Caco-2 (cell line): ENCODE measurements around the gene ADGRD1. TPM values are rescaled to one million over a fixed set of nuclear protein-coding genes. Genes with fewer than 3 reads are reported as not detected.

ENCODE experiments used
- BruUV-seq: library from RNA; stranded (reverse); fragments of 400-500 nt; replicated peaks from 2 replicates; lab custom pipeline; 2021; lab: Mats Ljungman, UMichigan
- CTCF ChIA-PET: fragments of 300-600 bp; sonication (Branson Sonifier 250); formaldehyde crosslinking; loops from one replicate; lab custom pipeline; 2022; ENCODE audit warnings: antibody characterized with exemption; lab: Charles Lee
- POLR2A ChIA-PET: fragments of 300-600 bp; sonication (Branson Sonifier 250); formaldehyde crosslinking; loops from one replicate; lab custom pipeline; 2022; ENCODE audit warnings: antibody characterized with exemption; lab: Charles Lee
- DNase-seq, 2 experiments: peaks; one replicate each; pipeline versions ENCODE4 v3.0.0 to v3.0.0-alpha.2; 2020 to 2022
- H3K27me3 ChIP-seq: replicated peaks from 2 replicates; pipeline ENCODE4 v1.6.0; 2011; ENCODE audit warnings: low read length; ENCODE audit not compliant: control insufficient read depth, insufficient read depth
- H3K36me3 ChIP-seq: 2 replicates; pipeline ENCODE4 v1.5.1; 2011; ENCODE audit warnings: low read length; ENCODE audit not compliant: control insufficient read depth, insufficient read depth
- H3K4me1 ChIP-seq: fragments of 250-450 bp; sonication (Bioruptor Pico); 2 replicates; pipeline ENCODE4 v1.5.1; 2020; ENCODE audit warnings: mild to moderate bottlenecking
- H3K4me3 ChIP-seq: 2 replicates; pipeline ENCODE4 v1.5.1; 2011; ENCODE audit warnings: low read depth, mild to moderate bottlenecking, control low read depth, low read length
- H3K9me3 ChIP-seq: fragments of 250-450 bp; sonication (Bioruptor Pico); 2 replicates; pipeline ENCODE4 v1.5.1; 2020; ENCODE audit warnings: mild to moderate bottlenecking, moderate library complexity
- H3K27ac Mint-ChIP-seq: one replicate; pipeline ENCODE4 v1.8.0; 2022; ENCODE audit warnings: mixed read lengths; ENCODE audit not compliant: unreplicated experiment
- H3K27me3 Mint-ChIP-seq: one replicate; pipeline ENCODE4 v1.8.0; 2022; ENCODE audit warnings: mixed read lengths; ENCODE audit not compliant: insufficient read depth, unreplicated experiment
- H3K36me3 Mint-ChIP-seq: one replicate; pipeline ENCODE4 v1.8.0; 2022; ENCODE audit warnings: mild to moderate bottlenecking, mixed read lengths; ENCODE audit not compliant: insufficient read depth, unreplicated experiment
- H3K4me1 Mint-ChIP-seq: one replicate; pipeline ENCODE4 v1.8.0; 2022; ENCODE audit warnings: low read depth, mixed read lengths; ENCODE audit not compliant: unreplicated experiment
- H3K4me3 Mint-ChIP-seq: one replicate; pipeline ENCODE4 v1.8.0; 2022; ENCODE audit warnings: mild to moderate bottlenecking, moderate library complexity, mixed read lengths; ENCODE audit not compliant: unreplicated experiment
- H3K9me3 Mint-ChIP-seq: one replicate; pipeline ENCODE4 v1.8.0; 2022; ENCODE audit warnings: mixed read lengths; ENCODE audit not compliant: unreplicated experiment
- intact Hi-C: fragments of 100-400 bp; cut with micrococcal nuclease; formaldehyde crosslinking; loops from one replicate; pipeline ENCODE4 v1.10.0; 2022; ENCODE audit not compliant: unreplicated experiment
- total RNA-seq: library from RNA; stranded (reverse); gene quantifications from 2 replicates; pipeline ENCODE4 v1.2.3, GENCODE V29; 2022
- TF ChIP-seq, protein P1 (sequence below), 2 experiments: fragments of 200-600 bp in 1 of 2; IDR thresholded peaks; 1 replicate in 1 of 2; 2 replicates in 1 of 2; pipeline versions ENCODE4 v1.5.1 to v1.8.0; 2011 to 2022; ENCODE audit warnings: antibody characterized with exemption in 1 of 2, control low read depth in 1 of 2, inconsistent platforms in 1 of 2, low read depth in 1 of 2, low read length in 1 of 2, mild to moderate bottlenecking in 1 of 2, moderate library complexity in 1 of 2; ENCODE audit not compliant: insufficient read depth in 1 of 2, severe bottlenecking in 1 of 2, unreplicated experiment in 1 of 2

The ADGRD1 gene
- total RNA-seq, 1 experiment from 2014 or later: 3.6 TPM

DNA sequence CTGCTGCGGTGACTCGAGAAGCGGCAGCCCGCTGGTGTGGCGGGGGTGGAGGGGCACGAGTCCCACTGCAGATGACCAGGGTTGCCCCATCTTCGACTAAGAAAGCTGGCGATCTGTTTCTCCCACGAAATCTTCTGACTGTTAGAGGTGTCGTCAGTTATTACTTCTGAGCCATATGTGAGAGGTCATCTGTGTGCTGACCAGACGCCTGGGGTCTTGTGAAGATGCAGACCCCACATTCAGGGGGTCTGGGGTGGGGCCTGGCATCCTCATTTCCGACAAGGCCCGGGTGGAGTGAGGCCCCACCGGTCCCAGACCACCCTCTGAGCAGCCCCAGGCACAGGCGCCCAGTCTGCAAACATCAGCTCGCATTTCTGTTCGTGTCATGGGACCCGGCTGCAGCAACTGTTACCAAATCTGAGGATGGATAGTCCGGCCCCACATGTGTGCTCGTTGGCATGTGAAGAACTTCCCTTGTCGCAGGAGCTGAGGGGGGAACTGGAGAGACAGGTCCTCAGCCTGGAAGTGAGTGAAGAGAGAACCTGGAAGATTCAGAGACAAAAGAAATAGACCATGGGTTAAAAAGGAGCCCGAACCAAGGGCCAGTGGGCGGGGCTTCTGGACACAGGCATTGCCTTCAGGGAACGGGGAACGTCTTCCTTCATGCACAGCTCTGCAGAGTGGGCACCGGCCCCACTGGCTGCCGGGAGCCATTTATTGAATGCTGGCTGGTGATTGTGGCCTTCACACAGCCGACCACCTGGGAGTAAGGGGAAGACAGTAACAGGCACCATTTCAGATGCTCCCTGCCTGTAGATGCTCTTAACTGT is 135.2 kb downstream of the ADGRD1 start:
- no peaks in the 10 kb centered on the region for H3K4me1 Mint-ChIP-seq

DNA sequence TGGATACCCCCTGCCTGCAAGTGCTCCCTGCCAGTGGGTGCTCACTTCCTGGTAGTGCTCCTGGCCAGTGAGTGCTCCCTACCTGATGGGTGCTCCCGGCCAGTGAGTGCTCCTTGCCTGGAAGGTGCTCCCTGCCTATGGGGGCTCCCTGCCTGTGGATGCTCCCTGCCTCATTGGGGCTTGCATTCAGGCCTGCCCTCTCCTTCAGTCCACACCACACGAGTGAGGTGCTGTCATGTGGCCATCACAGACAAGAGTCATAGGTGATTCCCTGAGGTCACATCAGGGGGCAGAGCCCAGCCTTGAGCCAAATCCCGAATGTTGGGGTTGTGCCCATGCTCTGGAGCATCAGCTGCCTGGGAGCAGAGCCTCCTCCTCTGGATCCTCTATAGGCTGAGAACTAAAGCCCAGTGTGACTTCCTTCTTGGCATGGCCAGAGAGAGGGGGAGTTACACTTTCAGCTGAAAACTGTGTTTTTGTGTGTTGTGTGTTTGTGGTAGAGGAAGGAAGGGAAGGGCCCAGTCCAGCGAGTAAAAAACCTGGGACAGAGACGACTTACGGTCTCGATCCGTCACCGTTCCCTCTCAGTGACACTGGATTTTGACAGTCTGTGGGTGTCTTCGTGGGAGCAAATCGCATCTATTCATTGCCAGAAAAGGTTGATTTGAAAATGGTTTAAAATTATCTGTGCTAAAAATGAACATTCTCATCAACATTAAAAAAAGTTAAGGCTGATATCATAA is 136.0 kb downstream of the ADGRD1 start:
- TF ChIP-seq, protein P1, sequence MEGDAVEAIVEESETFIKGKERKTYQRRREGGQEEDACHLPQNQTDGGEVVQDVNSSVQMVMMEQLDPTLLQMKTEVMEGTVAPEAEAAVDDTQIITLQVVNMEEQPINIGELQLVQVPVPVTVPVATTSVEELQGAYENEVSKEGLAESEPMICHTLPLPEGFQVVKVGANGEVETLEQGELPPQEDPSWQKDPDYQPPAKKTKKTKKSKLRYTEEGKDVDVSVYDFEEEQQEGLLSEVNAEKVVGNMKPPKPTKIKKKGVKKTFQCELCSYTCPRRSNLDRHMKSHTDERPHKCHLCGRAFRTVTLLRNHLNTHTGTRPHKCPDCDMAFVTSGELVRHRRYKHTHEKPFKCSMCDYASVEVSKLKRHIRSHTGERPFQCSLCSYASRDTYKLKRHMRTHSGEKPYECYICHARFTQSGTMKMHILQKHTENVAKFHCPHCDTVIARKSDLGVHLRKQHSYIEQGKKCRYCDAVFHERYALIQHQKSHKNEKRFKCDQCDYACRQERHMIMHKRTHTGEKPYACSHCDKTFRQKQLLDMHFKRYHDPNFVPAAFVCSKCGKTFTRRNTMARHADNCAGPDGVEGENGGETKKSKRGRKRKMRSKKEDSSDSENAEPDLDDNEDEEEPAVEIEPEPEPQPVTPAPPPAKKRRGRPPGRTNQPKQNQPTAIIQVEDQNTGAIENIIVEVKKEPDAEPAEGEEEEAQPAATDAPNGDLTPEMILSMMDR (IDR thresholded peaks at IDR 0.05; ENCODE audit: insufficient read depth in 1 of 2, low read depth in 1 of 2, low read length in 1 of 2, severe bottlenecking in 1 of 2, unreplicated experiment in 1 of 2): no peak
- H3K36me3 ChIP-seq: no peaks in the 10 kb centered on the region
- H3K4me3 Mint-ChIP-seq: no peak overlapping the region
- peaks cover 2% of the 10 kb centered on the region for H3K27me3 Mint-ChIP-seq
- POLR2A ChIA-PET: no interaction called here
- no peaks in the 10 kb centered on the region for H3K9me3 Mint-ChIP-seq
- no peaks in the 10 kb centered on the region for H3K4me1 Mint-ChIP-seq
- intact Hi-C loops: no loop called here
- no peaks in the 10 kb centered on the region for H3K27me3 ChIP-seq
- CTCF ChIA-PET: no interaction called here
- H3K27ac Mint-ChIP-seq: no peak overlapping the region
- DNase-seq: peak in 1 of 2 experiments; percentile 30
- no peak overlapping the region for H3K4me3 ChIP-seq
- H3K36me3 Mint-ChIP-seq: no peaks in the 10 kb centered on the region
- no peaks in the 10 kb centered on the region for H3K9me3 ChIP-seq
- 0 out of 2 replicates have a peak, but pooled peaks cover 3% of the 10 kb centered on the region for H3K4me1 ChIP-seq
- BruUV-seq: no TSS peak

More for the DNA sequence above, 135.2 kb downstream of the ADGRD1 start:
- Mint-ChIP-seq H3K9me3 (no peaks in the 10 kb centered on the region), H3K27ac (no peak overlapping the region), H3K27me3 (peaks cover 2% of the 10 kb centered on the region), H3K4me3 (no peak overlapping the region), H3K36me3 (no peaks in the 10 kb centered on the region)
- ChIA-PET POLR2A (no interaction called here), CTCF (no interaction called here)
- H3K4me1 ChIP-seq: 0 out of 2 replicates have a peak, but pooled peaks cover 3% of the 10 kb centered on the region
- peak in 1 of 2 experiments; percentile 19 for DNase-seq
- no TSS peak for BruUV-seq
- intact Hi-C loops: no loop called here
- H3K9me3 ChIP-seq: no peaks in the 10 kb centered on the region
- TF ChIP-seq, protein P1 (IDR thresholded peaks at IDR 0.05; ENCODE audit: insufficient read depth in 1 of 2, low read depth in 1 of 2, low read length in 1 of 2, severe bottlenecking in 1 of 2, unreplicated experiment in 1 of 2): no peak
- H3K36me3 ChIP-seq: no peaks in the 10 kb centered on the region
- no peaks in the 10 kb centered on the region for H3K27me3 ChIP-seq
- H3K4me3 ChIP-seq: no peak overlapping the region
